Mesodermal cell (in vitro differentiated cells): ENCODE results near the gene ADGRD1.

Source experiments
- H3K27ac ChIP-seq: 2 replicates; pipeline ENCODE4 v1.7.0; 2013; ENCODE audit warnings: mild to moderate bottlenecking, low read depth, low read length, moderate library complexity; ENCODE audit not compliant: severe bottlenecking
- H3K36me3 ChIP-seq: 2 replicates; pipeline ENCODE4 v1.7.1; 2013; ENCODE audit warnings: mild to moderate bottlenecking, low read length, moderate library complexity; ENCODE audit not compliant: control insufficient read depth, insufficient read depth
- H3K4me1 ChIP-seq: one replicate; pipeline ENCODE4 v1.7.1; 2013; ENCODE audit warnings: mild to moderate bottlenecking, low read length; ENCODE audit not compliant: insufficient read depth, control insufficient read depth, poor library complexity, severe bottlenecking
- H3K4me3 ChIP-seq: 2 replicates; pipeline ENCODE4 v1.7.0; 2013; ENCODE audit warnings: low read length, control low read depth, mild to moderate bottlenecking; ENCODE audit not compliant: insufficient read depth, poor library complexity, severe bottlenecking; ENCODE audit errors: extremely low read depth
- H3K9me3 ChIP-seq: 2 replicates; pipeline ENCODE4 v1.7.1; 2013; ENCODE audit warnings: mild to moderate bottlenecking, low read length, moderate library complexity; ENCODE audit not compliant: control insufficient read depth
- WGBS, 2 experiments: methylation state at CpG; one replicate each; pipeline ENCODE4 v1.1.5; 2013; ENCODE audit warnings: missing lambda C conversion rate in 2 of 2; ENCODE audit not compliant: insufficient coverage in 2 of 2; 5-methylcytosine and 5-hydroxymethylcytosine counted together

Gene ADGRD1

DNA sequence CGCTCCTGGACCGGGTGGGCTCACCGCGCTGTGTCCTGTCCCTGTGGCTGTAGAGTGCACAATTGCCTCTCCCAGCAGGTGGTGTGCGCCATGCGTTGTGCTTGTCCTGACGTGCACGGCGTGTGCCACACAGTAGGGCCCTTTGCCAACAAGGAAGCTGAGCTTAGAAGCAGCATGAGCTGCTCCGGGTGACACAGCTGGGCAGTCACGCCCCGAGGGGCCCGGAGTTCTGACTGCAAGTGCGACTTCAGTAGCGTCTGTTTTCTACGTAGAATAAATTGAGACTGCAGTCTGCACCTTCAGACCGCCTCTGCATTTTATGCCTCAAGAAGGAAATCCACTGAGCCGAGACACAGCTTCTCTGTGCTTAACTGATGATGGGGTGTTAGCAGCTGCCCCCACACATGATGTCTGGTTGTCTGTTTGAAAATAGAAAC lies 81.6 kb downstream of the ADGRD1 start:
- H3K9me3 ChIP-seq: no peaks in the 10 kb centered on the region
- H3K4me1 ChIP-seq: no peaks in the 10 kb centered on the region
- H3K27ac ChIP-seq: no peak overlapping the region
- H3K36me3 ChIP-seq: no peaks in the 10 kb centered on the region
- no peak overlapping the region for H3K4me3 ChIP-seq
- 91 to 92% methylated on average over 18 of the region's 18 CpGs for WGBS, 2 experiments

DNA sequence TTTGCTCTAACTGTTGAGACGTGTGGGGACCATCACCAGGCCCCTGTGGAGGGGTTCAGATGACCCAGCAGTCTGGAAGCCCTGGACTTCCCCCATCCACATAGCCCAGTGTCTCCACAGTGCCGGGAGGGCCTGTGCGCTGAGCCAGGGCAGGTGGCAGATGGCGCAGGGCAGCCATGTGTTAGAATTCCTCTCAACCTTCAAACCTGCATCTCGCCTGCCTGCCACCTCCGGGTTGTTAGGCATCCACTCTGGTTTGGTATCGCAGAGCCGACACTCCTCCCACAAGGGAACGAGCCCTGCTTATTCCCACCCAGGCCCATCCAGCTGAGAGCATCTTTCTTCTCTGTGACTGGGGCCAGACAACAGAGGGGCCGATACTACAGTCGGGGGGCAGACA lies 84.5 kb downstream of the ADGRD1 start:
- 89 to 97% methylated on average over 9 to 11 of the region's 11 CpGs for WGBS, 2 experiments
- H3K27ac ChIP-seq: no peak overlapping the region
- H3K36me3 ChIP-seq: no peaks in the 10 kb centered on the region
- H3K4me3 ChIP-seq: no peak overlapping the region
- no peaks in the 10 kb centered on the region for H3K9me3 ChIP-seq
- H3K4me1 ChIP-seq: no peaks in the 10 kb centered on the region

GRCh38 chr12:131038961-131039950 lies 85.5 kb downstream of the ADGRD1 start:
- no peaks in the 10 kb centered on the region for H3K36me3 ChIP-seq
- 88 to 94% methylated on average over 33 to 35 of the region's 35 CpGs for WGBS, 2 experiments

GRCh38 chr12:131040491-131040890 lies 86.8 kb downstream of the ADGRD1 start:
- Histone ChIP-seq H3K9me3 (no peaks in the 10 kb centered on the region), H3K4me1 (no peaks in the 10 kb centered on the region), H3K4me3 (no peak overlapping the region), H3K36me3 (no peaks in the 10 kb centered on the region), H3K27ac (no peak overlapping the region)
- 86 to 92% methylated on average over 10 to 11 of the region's 11 CpGs for WGBS, 2 experiments

More at GRCh38 chr12:131038961-131039950, 85.5 kb downstream of the ADGRD1 start:
- H3K27ac ChIP-seq: no peak overlapping the region
- no peak overlapping the region for H3K4me3 ChIP-seq
- no peaks in the 10 kb centered on the region for H3K4me1 ChIP-seq
- H3K9me3 ChIP-seq: no peaks in the 10 kb centered on the region

DNA sequence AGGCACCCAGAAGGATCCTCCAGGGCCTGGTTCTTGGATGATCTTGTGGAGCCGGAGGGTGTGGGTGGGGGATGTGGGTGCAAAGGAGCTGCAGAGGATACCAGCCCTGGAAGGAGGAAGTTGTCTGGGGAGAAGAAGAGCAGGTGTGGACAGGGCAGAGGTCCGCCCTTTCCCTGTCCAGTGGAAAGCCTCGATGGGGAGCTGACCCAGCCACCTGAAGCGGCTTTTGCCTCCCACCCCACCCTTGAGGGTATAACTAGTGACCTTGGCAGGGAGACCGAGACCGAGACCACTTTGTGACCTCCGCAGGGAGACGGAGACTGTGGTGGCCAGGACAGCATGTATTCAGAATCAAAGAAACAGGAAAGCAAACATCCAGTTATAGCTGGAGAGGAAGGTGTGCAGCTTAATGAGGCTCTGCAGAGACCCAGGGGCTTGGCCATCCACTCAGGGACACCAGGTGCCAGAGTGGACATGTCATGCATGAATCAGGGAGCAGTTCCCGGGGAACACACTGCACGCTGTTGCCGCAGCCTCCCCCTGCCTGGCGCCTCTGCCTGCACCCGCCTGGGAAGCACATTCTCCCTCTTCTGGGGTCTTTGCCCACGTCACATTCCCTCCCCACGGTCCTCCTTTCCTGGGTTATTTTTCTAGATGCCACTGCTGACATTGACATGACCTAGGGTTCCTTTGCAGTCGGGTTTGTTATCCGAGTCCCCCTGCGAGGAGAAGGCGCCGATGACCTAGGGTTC lies 87.7 kb downstream of the ADGRD1 start:
- no peak overlapping the region for H3K4me3 ChIP-seq
- H3K27ac ChIP-seq: no peak overlapping the region
- no peaks in the 10 kb centered on the region for H3K36me3 ChIP-seq
- WGBS, 2 experiments: 87 to 91% methylated on average over 20 of the region's 20 CpGs
- H3K9me3 ChIP-seq: no peaks in the 10 kb centered on the region
- no peaks in the 10 kb centered on the region for H3K4me1 ChIP-seq

DNA sequence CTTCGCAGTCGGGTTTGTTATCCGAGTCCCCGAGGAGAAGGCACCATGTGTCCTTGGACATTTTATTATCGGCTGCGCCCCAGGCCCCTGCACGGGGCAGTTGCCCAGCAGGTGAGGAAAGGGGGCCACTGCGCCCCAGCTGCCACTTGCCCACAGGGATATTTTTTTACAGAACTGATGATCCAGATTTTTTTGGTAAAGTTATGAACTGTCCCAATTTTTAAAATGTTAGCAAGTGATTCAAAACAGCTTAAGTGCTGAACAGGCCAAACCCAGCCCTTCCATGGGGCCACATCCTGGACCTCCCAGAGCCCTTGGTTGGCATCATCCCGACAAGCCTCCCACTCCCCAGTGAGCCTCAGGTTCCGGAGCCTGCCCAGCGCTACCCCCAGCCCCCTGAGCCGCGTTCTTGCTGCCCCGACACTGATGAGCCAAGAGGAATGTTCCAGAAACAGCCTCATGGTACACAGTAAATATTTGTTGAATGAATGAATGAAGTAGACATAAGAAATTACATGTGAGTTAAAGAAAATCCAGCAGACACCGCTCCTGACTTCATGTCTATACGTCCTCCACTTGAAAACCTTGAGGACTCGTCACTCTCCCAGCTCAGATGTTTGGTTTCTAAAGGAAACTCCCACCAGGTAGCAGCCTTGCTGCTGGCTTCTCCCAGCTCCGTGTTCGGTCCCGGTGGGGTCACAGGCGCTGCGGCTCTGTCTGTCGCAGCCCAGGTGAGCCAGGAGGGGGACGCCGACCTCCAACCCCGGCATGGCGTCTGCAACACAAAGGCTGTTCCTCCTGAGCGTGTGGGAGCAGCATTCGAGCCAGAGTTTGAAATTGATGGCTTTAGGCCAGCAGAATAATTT lies 88.5 kb downstream of the ADGRD1 start:
- Histone ChIP-seq H3K4me1 (no peaks in the 10 kb centered on the region), H3K27ac (no peak overlapping the region), H3K9me3 (no peaks in the 10 kb centered on the region), H3K4me3 (no peak overlapping the region), H3K36me3 (no peaks in the 10 kb centered on the region)
- 86 to 89% methylated on average over 21 to 28 of the region's 29 CpGs for WGBS, 2 experiments

- Histone ChIP-seq H3K27ac (no peak overlapping the region), H3K9me3 (no peaks in the 10 kb centered on the region), H3K36me3 (no peaks in the 10 kb centered on the region), H3K4me3 (no peak overlapping the region), H3K4me1 (no peaks in the 10 kb centered on the region)
- WGBS, 2 experiments: 89% methylated on average over 14 of the region's 14 CpGs
These were observed 89.1 kb downstream of the ADGRD1 start for GRCh38 chr12:131042834-131043245.

- Histone ChIP-seq H3K9me3 (no peaks in the 10 kb centered on the region), H3K4me1 (no peaks in the 10 kb centered on the region), H3K27ac (no peak overlapping the region), H3K36me3 (no peaks in the 10 kb centered on the region), H3K4me3 (no peak overlapping the region)
- 90 to 91% methylated on average over 19 to 21 of the region's 21 CpGs for WGBS, 2 experiments
These were observed 89.7 kb downstream of the ADGRD1 start for GRCh38 chr12:131043401-131043871.

DNA sequence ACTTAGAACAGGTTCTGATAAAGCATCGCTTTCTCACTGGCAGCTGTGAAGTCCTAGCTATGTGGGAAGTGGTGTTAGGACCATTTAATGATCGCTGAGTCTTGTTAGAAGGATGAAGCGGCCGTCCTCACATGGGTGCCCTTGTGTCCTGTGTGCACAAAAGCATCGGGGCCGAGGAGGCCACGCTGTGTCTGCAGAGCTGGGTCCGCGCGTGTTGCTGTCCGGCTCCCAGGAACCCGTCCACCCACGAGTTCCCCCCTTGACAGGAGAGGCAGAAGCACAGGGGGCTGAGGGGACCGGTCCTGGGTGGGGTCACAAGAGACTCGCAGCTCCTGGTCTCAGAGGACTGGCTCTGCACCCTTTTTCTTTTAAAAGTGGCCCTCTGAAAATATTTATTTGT lies 90.4 kb downstream of the ADGRD1 start:
- H3K4me1 ChIP-seq: no peaks in the 10 kb centered on the region
- no peaks in the 10 kb centered on the region for H3K36me3 ChIP-seq
- H3K4me3 ChIP-seq: no peak overlapping the region
- 95 to 96% methylated on average over 13 of the region's 15 CpGs for WGBS, 2 experiments
- H3K27ac ChIP-seq: no peak overlapping the region
- no peaks in the 10 kb centered on the region for H3K9me3 ChIP-seq

GRCh38 chr12:131044760-131045381 lies 91.2 kb downstream of the ADGRD1 start:
- Histone ChIP-seq H3K36me3 (no peaks in the 10 kb centered on the region), H3K4me1 (no peaks in the 10 kb centered on the region), H3K4me3 (no peak overlapping the region), H3K9me3 (no peaks in the 10 kb centered on the region), H3K27ac (no peak overlapping the region)
- WGBS, 2 experiments: 93 to 94% methylated on average over 55 to 56 of the region's 56 CpGs
